Peyer's patch (tissue), 4 donors: ENCODE results near the gene NOG.

Experiments used
- CTCF ChIP-seq, 6 experiments: fragments of 450-650 bp in 4 of 6; fragments of 200-600 bp in 2 of 6; sonication (generic) in 1 of 6; IDR thresholded peaks; one replicate each; pipeline ENCODE4 v1.5.1; 2017 to 2019; ENCODE audit warnings: antibody characterized with exemption in 6 of 6, mild to moderate bottlenecking in 3 of 6, moderate library complexity in 1 of 6
- POLR2A ChIP-seq, 2 donors: fragments of 450-650 bp; IDR thresholded peaks; one replicate each; pipeline ENCODE4 v1.5.1; 2017; ENCODE audit warnings: antibody characterized with exemption in 2 of 2, mild to moderate bottlenecking in 2 of 2, moderate library complexity in 2 of 2

GRCh38 chr17:56581635-56582627, 11.6 kb upstream of the NOG start:
- TF ChIP-seq CTCF (IDR thresholded peaks at IDR 0.05) (no peak), POLR2A (IDR thresholded peaks at IDR 0.05) (no peak)
